ENCODE data around the gene ZNF619. TPM values are rescaled to one million over a fixed set of nuclear protein-coding genes. Genes with fewer than 3 reads are reported as not detected.

ZNF619 gene
- total RNA-seq, 2 donors from 2014 or later = 9.6 to 9.8 TPM

DNA sequence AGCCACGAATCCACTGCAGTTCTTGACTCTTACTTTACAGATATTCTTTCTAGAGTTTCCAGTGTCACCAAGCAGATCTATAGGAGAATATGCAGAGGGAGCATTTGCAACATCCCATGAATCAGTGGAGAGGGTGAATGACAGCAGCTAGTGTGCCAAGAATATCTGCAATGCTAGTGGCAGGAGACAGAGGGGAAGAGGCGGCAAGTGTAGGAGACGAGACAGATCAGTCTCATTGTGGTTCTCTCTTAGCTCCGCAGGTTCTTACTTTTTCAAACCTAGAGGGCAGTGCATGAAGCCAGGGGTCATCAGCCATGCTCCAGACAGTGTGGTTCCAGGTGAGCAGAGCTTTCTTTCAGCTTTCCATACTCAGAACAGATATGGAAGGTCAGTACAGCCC is 744 bp downstream of the ZNF619 start:
- Mint-ChIP-seq H3K9me3 (no peaks in the 10 kb centered on the region), H3K27ac (peak overlapping the region; percentile 99), H3K4me1 (ENCODE audit: low read depth) (peaks cover 15% of the 10 kb centered on the region), H3K27me3 (ENCODE audit: low read depth) (no peaks in the 10 kb centered on the region), H3K36me3 (ENCODE audit: insufficient read depth in 2 of 2) (peaks cover 5 to 8% of the 10 kb centered on the region in 2 donors), H3K4me3 (peak overlapping the region; percentile 88 to 99)
- DNase-seq = no peak
- no peak for ATAC-seq (replicated peaks in 1 of 2)

DNA sequence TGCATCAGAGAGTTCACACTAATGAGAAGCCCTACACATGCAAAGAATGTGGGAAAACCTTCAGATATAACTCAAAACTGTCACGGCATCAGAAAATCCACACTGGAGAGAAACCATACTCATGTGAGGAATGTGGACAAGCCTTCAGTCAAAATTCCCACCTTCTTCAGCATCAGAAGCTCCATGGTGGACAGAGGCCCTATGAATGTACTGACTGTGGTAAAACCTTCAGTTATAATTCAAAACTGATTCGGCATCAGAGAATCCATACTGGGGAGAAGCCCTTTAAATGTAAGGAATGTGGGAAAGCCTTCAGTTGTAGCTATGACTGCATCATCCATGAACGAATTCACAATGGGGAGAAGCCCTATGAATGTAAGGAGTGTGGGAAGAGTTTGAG is 10.2 kb downstream of the ZNF619 start:
- ATAC-seq (replicated peaks in 1 of 2) = no peak
- no peak overlapping the region for H3K4me3 Mint-ChIP-seq

DNA sequence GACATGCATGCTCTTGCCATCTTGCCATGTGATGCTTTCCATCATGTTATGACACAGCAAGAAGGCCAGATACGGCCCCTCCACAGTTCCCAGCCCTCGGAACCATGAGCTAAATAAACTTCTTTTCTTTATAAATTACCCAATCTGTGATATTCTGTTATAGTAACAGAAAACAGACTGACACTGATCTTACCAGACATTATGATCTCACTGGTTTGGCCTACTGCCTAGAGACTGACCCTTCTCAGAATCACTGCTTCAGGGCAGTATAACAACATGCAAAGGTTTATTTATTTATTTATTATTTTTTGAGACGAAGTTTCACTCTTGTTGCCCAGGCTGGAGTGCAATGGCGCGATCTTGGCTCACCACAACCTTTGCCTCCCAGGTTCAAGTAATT is 14.0 kb downstream of the ZNF619 start:
- DNase-seq (no peak), ATAC-seq (replicated peaks in 1 of 2) (no peak)
- Mint-ChIP-seq H3K9me3 (peaks cover 13% of the 10 kb centered on the region in 2 donors), H3K36me3 (ENCODE audit: insufficient read depth in 2 of 2) (peaks cover 24 to 28% of the 10 kb centered on the region in 2 donors), H3K27ac (no peak overlapping the region), H3K4me1 (ENCODE audit: low read depth) (peaks cover 4% of the 10 kb centered on the region), H3K4me3 (no peak overlapping the region), H3K27me3 (ENCODE audit: low read depth) (no peaks in the 10 kb centered on the region)

More for the DNA sequence above, 10.2 kb downstream of the ZNF619 start:
- no peak for DNase-seq
- H3K9me3 Mint-ChIP-seq = peaks cover 13% of the 10 kb centered on the region in 2 donors
- H3K4me1 Mint-ChIP-seq (ENCODE audit: low read depth) = peaks cover 25% of the 10 kb centered on the region
- H3K36me3 Mint-ChIP-seq (ENCODE audit: insufficient read depth in 2 of 2) = peaks cover 30 to 34% of the 10 kb centered on the region in 2 donors
- no peaks in the 10 kb centered on the region for H3K27me3 Mint-ChIP-seq (ENCODE audit: low read depth)
- no peak overlapping the region for H3K27ac Mint-ChIP-seq

DNA sequence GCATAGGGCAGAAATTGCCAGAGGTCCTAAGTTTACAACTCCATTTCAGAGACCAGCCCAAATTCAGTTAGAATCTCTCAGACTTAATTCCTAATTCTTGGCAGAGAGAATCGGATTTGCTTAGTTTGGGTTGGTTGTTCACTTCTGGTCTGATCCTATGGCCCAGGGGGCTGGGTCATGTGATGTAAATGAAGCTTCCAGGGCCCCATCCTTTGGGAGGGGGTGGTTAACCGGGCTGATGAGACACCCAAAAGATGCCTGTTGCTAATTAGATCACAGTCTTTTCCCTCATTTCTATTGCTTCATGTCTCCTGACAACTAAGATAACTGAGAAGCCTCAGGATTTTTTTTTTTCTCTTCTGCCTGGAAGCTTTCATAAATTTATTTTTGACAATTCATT is 17.8 kb downstream of the ZNF619 start:
- H3K36me3 Mint-ChIP-seq (ENCODE audit: insufficient read depth in 2 of 2) = peaks cover 0 to 4% of the 10 kb centered on the region in 2 donors
- no peak overlapping the region for H3K4me3 Mint-ChIP-seq
- DNase-seq (no peak), ATAC-seq (replicated peaks in 1 of 2) (no peak)
- H3K27me3 Mint-ChIP-seq (ENCODE audit: low read depth) = no peaks in the 10 kb centered on the region
- no peak overlapping the region for H3K27ac Mint-ChIP-seq
- H3K9me3 Mint-ChIP-seq = peaks cover 0 to 2% of the 10 kb centered on the region in 2 donors
- no peaks in the 10 kb centered on the region for H3K4me1 Mint-ChIP-seq (ENCODE audit: low read depth)

- no peak overlapping the region for H3K27ac Mint-ChIP-seq
- peaks cover 0 to 1% of the 10 kb centered on the region in 2 donors for H3K9me3 Mint-ChIP-seq
- no peaks in the 10 kb centered on the region for H3K4me1 Mint-ChIP-seq (ENCODE audit: low read depth)
- no peaks in the 10 kb centered on the region for H3K36me3 Mint-ChIP-seq (ENCODE audit: insufficient read depth in 2 of 2)
- ATAC-seq (replicated peaks in 1 of 2) (no peak), DNase-seq (no peak)
- H3K4me3 Mint-ChIP-seq = no peak overlapping the region
- no peaks in the 10 kb centered on the region for H3K27me3 Mint-ChIP-seq (ENCODE audit: low read depth)
Measured at GRCh38 chr3:40497288-40497687, 20.4 kb downstream of the ZNF619 start.

DNA sequence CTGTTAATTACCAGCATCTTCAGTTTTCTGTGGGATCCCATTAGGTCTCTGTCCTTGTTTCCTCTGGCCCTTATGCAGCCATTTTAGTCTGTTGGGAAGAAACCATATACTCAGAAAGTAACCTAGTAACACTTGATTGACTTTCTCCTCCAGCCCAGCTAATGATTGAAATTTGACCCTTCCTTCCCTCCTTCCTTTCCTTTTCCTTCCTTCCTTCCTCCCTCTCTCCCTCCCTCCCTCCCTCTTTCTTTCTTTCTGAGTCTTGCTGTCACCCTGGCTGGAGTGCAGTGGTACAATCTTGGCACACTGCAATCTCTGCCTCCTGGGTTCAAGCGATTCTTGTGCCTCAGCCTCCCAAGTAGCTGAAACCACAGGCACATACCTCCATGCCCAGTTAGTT is 23.0 kb downstream of the ZNF619 start:
- H3K4me1 Mint-ChIP-seq (ENCODE audit: low read depth) = peaks cover 5% of the 10 kb centered on the region
- ATAC-seq (replicated peaks in 1 of 2) (no peak), DNase-seq (no peak)
- no peak overlapping the region for H3K4me3 Mint-ChIP-seq
- no peak overlapping the region for H3K27ac Mint-ChIP-seq
- peaks cover 0 to 1% of the 10 kb centered on the region in 2 donors for H3K9me3 Mint-ChIP-seq
- no peaks in the 10 kb centered on the region for H3K36me3 Mint-ChIP-seq (ENCODE audit: insufficient read depth in 2 of 2)
- no peaks in the 10 kb centered on the region for H3K27me3 Mint-ChIP-seq (ENCODE audit: low read depth)

DNA sequence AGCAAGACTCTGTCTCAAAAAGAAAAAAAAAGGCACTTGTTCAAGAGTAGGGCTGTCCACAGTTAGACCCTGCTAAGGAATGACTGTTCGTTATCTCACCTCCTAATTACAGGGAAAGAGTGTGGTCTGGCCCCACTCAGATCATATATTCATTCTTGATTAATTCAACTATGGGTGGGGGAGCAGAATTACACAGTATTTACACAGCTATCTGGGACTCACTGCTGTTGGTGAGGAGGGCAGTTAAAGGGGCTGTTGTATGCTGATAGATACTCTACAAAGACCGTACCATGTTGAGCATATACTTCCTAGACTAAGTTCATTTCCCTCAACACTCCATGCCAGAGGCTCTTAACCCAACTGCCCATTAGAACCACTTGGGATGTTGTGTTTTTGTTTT is 25.1 kb downstream of the ZNF619 start:
- ATAC-seq (replicated peaks in 1 of 2) (no peak), DNase-seq (no peak)
- H3K27me3 Mint-ChIP-seq (ENCODE audit: low read depth) = no peaks in the 10 kb centered on the region
- H3K4me1 Mint-ChIP-seq (ENCODE audit: low read depth) = peaks cover 20% of the 10 kb centered on the region
- peaks cover 0 to 1% of the 10 kb centered on the region in 2 donors for H3K9me3 Mint-ChIP-seq
- no peaks in the 10 kb centered on the region for H3K36me3 Mint-ChIP-seq (ENCODE audit: insufficient read depth in 2 of 2)
- H3K4me3 Mint-ChIP-seq = no peak overlapping the region
- no peak overlapping the region for H3K27ac Mint-ChIP-seq

DNA sequence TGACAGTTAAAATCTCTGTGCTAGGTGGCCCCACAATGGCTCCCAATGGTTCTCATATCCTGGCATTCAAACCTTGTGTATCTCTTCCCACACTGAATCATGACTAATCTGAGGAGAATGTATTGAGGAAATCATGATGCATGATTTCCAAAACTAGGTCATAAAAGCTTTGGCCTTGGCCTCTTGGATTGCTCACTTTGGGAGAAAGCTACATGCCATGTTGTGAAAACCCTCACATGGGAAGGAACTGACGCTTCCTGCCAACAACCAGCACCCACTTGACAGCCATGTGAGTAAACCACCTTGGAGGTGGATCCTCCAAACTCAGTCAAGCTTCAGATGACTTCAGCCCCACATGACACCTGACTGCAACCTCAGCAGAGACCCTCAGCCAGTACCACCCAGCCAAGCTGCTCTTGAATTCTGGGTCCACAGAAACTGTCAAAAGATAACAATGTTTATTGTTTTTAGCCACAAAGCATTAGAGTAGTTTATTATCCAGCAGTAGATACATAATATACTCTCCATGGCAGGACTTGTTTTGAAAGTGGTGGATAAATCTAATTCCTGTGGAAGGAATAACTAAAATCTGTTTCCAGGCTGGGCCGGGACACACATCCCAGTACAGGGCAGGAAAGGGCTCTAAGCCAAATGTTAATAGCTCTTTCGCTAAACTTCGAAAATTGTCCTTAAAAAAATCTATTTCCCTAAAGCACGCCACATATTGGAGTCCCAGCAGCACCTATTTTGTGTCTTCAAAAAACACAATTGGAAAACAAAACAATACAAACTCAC is 27.9 kb downstream of the ZNF619 start:
- Mint-ChIP-seq H3K36me3 (ENCODE audit: insufficient read depth in 2 of 2) (peaks cover 3 to 10% of the 10 kb centered on the region in 2 donors), H3K27me3 (ENCODE audit: low read depth) (no peaks in the 10 kb centered on the region), H3K27ac (peak overlapping the region; percentile 91), H3K4me3 (peak overlapping the region; percentile 89 to 94), H3K4me1 (ENCODE audit: low read depth) (peaks cover 21% of the 10 kb centered on the region), H3K9me3 (no peaks in the 10 kb centered on the region)
- peak in 1 of 2 donors; percentile 5 for DNase-seq
- peak; percentile 28 to 45 for ATAC-seq (replicated peaks in 1 of 2)

GRCh38 chr3:40505599-40506462 is 28.9 kb downstream of the ZNF619 start, which contains the start of gene ZNF620:
ZNF620 (plus strand) TSS chr3:40506039; CDS start chr3:40506353, 314 bp downstream.
- no peaks in the 10 kb centered on the region for H3K9me3 Mint-ChIP-seq
- ATAC-seq (replicated peaks in 1 of 2) (peak; percentile 85), DNase-seq (peak; percentile 49 to 52)
- H3K27me3 Mint-ChIP-seq (ENCODE audit: low read depth) = no peaks in the 10 kb centered on the region
- H3K4me1 Mint-ChIP-seq (ENCODE audit: low read depth) = peaks cover 21% of the 10 kb centered on the region
- H3K27ac Mint-ChIP-seq = peak within 1 kb of the TSS; percentile 91
- H3K4me3 Mint-ChIP-seq = peak within 1 kb of the TSS; percentile 89 to 94
- peaks cover 3 to 18% of the 10 kb centered on the region in 2 donors for H3K36me3 Mint-ChIP-seq (ENCODE audit: insufficient read depth in 2 of 2)

GRCh38 chr3:40511031-40511718 is 34.3 kb downstream of the ZNF619 start:
- DNase-seq = no peak
- peaks cover 3 to 21% of the 10 kb centered on the region in 2 donors for H3K36me3 Mint-ChIP-seq (ENCODE audit: insufficient read depth in 2 of 2)
- H3K4me1 Mint-ChIP-seq (ENCODE audit: low read depth) = peaks cover 12% of the 10 kb centered on the region
- no peaks in the 10 kb centered on the region for H3K9me3 Mint-ChIP-seq
- no peak overlapping the region for H3K4me3 Mint-ChIP-seq
- no peak overlapping the region for H3K27ac Mint-ChIP-seq
- H3K27me3 Mint-ChIP-seq (ENCODE audit: low read depth) = no peaks in the 10 kb centered on the region
- no peak for ATAC-seq (replicated peaks in 1 of 2)

GRCh38 chr3:40516201-40516600 is 39.3 kb downstream of the ZNF619 start:
- H3K36me3 Mint-ChIP-seq (ENCODE audit: insufficient read depth in 2 of 2) = peaks cover 0 to 4% of the 10 kb centered on the region in 2 donors
- DNase-seq = no peak
- no peaks in the 10 kb centered on the region for H3K27me3 Mint-ChIP-seq (ENCODE audit: low read depth)
- ATAC-seq (replicated peaks in 1 of 2) = no peak
- H3K4me1 Mint-ChIP-seq (ENCODE audit: low read depth) = peaks cover 4% of the 10 kb centered on the region
- H3K27ac Mint-ChIP-seq = no peak overlapping the region
- no peak overlapping the region for H3K4me3 Mint-ChIP-seq
- H3K9me3 Mint-ChIP-seq = no peaks in the 10 kb centered on the region

DNA sequence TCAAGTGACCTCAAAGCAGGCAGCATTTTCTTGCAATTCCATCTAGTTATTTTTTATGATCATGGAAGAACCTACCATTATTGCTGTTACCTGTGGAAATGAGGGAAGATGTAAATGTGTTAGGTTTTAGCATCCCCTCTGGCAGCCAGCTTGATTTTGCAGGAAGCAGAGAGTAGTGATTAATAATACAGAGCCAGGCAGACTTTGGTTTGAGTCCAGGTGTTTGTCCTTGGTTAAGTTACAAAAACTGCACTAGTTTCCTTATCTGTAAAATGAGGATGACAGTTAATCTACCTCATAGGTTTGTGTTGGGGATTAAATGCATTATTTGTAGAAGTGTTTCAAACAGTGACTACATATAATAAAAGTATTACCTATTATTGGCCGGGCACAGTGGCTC is 41.1 kb downstream of the ZNF619 start:
- no peak overlapping the region for H3K27ac Mint-ChIP-seq
- H3K4me3 Mint-ChIP-seq = no peak overlapping the region
- H3K27me3 Mint-ChIP-seq (ENCODE audit: low read depth) = no peaks in the 10 kb centered on the region
- no peaks in the 10 kb centered on the region for H3K9me3 Mint-ChIP-seq
- H3K4me1 Mint-ChIP-seq (ENCODE audit: low read depth) = peaks cover 4% of the 10 kb centered on the region
- ATAC-seq (replicated peaks in 1 of 2) (no peak), DNase-seq (no peak)
- H3K36me3 Mint-ChIP-seq (ENCODE audit: insufficient read depth in 2 of 2) = peaks cover 0 to 4% of the 10 kb centered on the region in 2 donors

GRCh38 chr3:40518848-40519247 is 41.9 kb downstream of the ZNF619 start:
- H3K9me3 Mint-ChIP-seq = no peaks in the 10 kb centered on the region
- H3K27ac Mint-ChIP-seq = no peak overlapping the region
- H3K36me3 Mint-ChIP-seq (ENCODE audit: insufficient read depth in 2 of 2) = peaks cover 0 to 4% of the 10 kb centered on the region in 2 donors
- DNase-seq = no peak
- H3K4me1 Mint-ChIP-seq (ENCODE audit: low read depth) = peaks cover 8% of the 10 kb centered on the region
- no peak for ATAC-seq (replicated peaks in 1 of 2)
- no peaks in the 10 kb centered on the region for H3K27me3 Mint-ChIP-seq (ENCODE audit: low read depth)
- no peak overlapping the region for H3K4me3 Mint-ChIP-seq
